NCI-H1436 (cell line): ENCODE measurements around the gene HACE1.
"Not testable (repeated sequence)": the region's sequence is repeated elsewhere in the genome, so short reads cannot be mapped to it uniquely, and the experiment has no call there.

Experiments used
- DNase-seq: peaks from one replicate; lab custom pipeline; 2025; lab: John Stamatoyannopoulos, UW

HACE1 gene

GRCh38 chr6:104828478-104828877 lies 31.2 kb downstream of the HACE1 start:
- no peak for DNase-seq

- not testable (repeated sequence) for DNase-seq
Measured at GRCh38 chr6:104820820-104821219, 38.9 kb downstream of the HACE1 start.

- DNase-seq: no peak
Measured at GRCh38 chr6:104816125-104816524, 43.6 kb downstream of the HACE1 start.

- DNase-seq: no peak
Measured at GRCh38 chr6:104814743-104815142, 45.0 kb downstream of the HACE1 start.

- DNase-seq: no peak
Measured at GRCh38 chr6:104813552-104813951, 46.2 kb downstream of the HACE1 start.

- no peak for DNase-seq
Measured at GRCh38 chr6:104809116-104809515, 50.6 kb downstream of the HACE1 start.

GRCh38 chr6:104805335-104805734 lies 54.4 kb downstream of the HACE1 start:
- not testable (repeated sequence) for DNase-seq

GRCh38 chr6:104799134-104799657 lies 60.5 kb downstream of the HACE1 start:
- DNase-seq: no peak

- DNase-seq: no peak
Measured at GRCh38 chr6:104796031-104796785, 63.5 kb downstream of the HACE1 start.

- DNase-seq: no peak
Measured at GRCh38 chr6:104795363-104795762, 64.4 kb downstream of the HACE1 start.

GRCh38 chr6:104789770-104790190 lies 69.9 kb downstream of the HACE1 start:
- DNase-seq: no peak

GRCh38 chr6:104788400-104788799 lies 71.3 kb downstream of the HACE1 start:
- DNase-seq: no peak

GRCh38 chr6:104787305-104787704 lies 72.4 kb downstream of the HACE1 start:
- no peak for DNase-seq

- DNase-seq: no peak
Measured at GRCh38 chr6:104784884-104785283, 74.8 kb downstream of the HACE1 start.

- DNase-seq: peak; percentile 7
Measured at GRCh38 chr6:104771258-104771832, 88.4 kb downstream of the HACE1 start.

- DNase-seq: no peak
Measured at GRCh38 chr6:104768906-104769305, 90.8 kb downstream of the HACE1 start.

GRCh38 chr6:104766595-104766994 lies 93.1 kb downstream of the HACE1 start:
- no peak for DNase-seq

GRCh38 chr6:104754788-104755409 lies 104.8 kb downstream of the HACE1 start:
- DNase-seq: no peak

- DNase-seq: no peak
Measured at GRCh38 chr6:104753251-104753650, 106.5 kb downstream of the HACE1 start.

GRCh38 chr6:104750449-104750848 lies 109.3 kb downstream of the HACE1 start:
- DNase-seq: no peak

GRCh38 chr6:104739124-104739523 lies 120.6 kb downstream of the HACE1 start:
- DNase-seq: not testable (repeated sequence)

GRCh38 chr6:104737567-104737966 lies 122.2 kb downstream of the HACE1 start:
- DNase-seq: not testable (repeated sequence)

GRCh38 chr6:104736545-104736944 lies 123.2 kb downstream of the HACE1 start:
- DNase-seq: no peak
